RWPE1 (cell line): ENCODE results near the gene TAS2R13.

Experiments
- CTCF ChIA-PET: fragments of 350-600 bp; sonication (Branson Sonifier 250); formaldehyde crosslinking; extraction: SDS; loops from one replicate; lab custom pipeline; 2021; lab: Yijun Ruan, JAX
- POLR2A ChIA-PET: fragments of 400-600 bp; formaldehyde crosslinking; extraction: SDS; loops from one replicate; lab custom pipeline; 2020; ENCODE audit warnings: antibody characterized with exemption; ENCODE audit not compliant: low non-redundant PET; lab: Yijun Ruan, JAX
- DNase-seq: peaks from one replicate; pipeline ENCODE4 v3.0.0; 2012; ENCODE audit warnings: low spot score
- H3K27ac ChIP-seq: fragments of 450-650 bp; 2 replicates; pipeline ENCODE4 v1.5.1; 2017
- TF ChIP-seq, protein P1 (sequence below): fragments of 450-650 bp; conservative IDR thresholded peaks from 2 replicates; pipeline ENCODE4 v1.5.1; 2017; ENCODE audit warnings: low read depth, mild to moderate bottlenecking

Gene TAS2R13

DNA sequence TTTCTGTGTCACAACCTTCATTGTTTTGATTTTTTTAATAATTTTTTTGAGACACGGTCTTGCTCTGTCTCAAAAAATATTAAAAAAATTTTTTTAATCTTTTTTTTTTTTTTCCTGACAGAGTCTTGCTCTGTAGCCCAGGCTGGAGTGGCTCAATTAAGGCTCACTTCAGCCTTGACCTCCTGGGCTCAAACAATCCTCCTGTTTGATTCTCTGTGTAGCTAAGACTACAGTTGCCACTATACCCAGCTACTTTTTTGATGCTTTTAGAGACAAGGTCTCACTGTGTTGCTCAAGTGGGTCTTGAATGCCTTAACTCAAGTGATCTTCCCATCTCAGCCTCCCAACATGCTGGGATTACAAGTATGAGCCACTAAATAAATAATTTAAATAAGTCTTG is 10.4 kb upstream of the TAS2R13 start:
- POLR2A ChIA-PET = no interaction called here

DNA sequence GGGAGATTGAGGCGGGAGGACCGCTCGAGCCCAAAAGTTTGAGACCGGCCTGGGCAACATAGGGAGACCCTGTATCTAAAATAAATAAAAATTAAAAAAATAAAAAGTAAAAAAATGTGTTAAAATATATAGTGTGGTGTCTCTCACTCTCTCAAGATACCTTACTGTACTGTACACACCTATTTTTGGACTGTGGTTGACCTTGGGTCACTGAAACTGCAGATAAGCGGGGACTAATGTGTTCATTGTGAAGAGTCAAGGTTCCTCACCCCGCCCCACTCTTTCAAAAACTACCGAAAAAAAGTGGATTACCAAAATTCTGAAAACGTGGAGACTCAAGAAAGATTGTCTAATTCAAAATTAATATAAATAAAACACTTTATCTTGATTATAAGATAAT is 1.0 kb upstream of the TAS2R13 start:
- no peak overlapping the region for H3K27ac ChIP-seq
- DNase-seq = no peak
- POLR2A ChIA-PET = no interaction called here
- CTCF ChIA-PET = interaction anchor here (0.6 kb wide), 1 partner anchor 51 kb away, joined by 3 read pairs; no protein-coding TSS in a partner anchor
- TF ChIP-seq, protein P1, sequence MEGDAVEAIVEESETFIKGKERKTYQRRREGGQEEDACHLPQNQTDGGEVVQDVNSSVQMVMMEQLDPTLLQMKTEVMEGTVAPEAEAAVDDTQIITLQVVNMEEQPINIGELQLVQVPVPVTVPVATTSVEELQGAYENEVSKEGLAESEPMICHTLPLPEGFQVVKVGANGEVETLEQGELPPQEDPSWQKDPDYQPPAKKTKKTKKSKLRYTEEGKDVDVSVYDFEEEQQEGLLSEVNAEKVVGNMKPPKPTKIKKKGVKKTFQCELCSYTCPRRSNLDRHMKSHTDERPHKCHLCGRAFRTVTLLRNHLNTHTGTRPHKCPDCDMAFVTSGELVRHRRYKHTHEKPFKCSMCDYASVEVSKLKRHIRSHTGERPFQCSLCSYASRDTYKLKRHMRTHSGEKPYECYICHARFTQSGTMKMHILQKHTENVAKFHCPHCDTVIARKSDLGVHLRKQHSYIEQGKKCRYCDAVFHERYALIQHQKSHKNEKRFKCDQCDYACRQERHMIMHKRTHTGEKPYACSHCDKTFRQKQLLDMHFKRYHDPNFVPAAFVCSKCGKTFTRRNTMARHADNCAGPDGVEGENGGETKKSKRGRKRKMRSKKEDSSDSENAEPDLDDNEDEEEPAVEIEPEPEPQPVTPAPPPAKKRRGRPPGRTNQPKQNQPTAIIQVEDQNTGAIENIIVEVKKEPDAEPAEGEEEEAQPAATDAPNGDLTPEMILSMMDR = no peak

More for the DNA sequence above, 10.4 kb upstream of the TAS2R13 start:
- no peak for DNase-seq
- TF ChIP-seq, protein P1 = no peak
- CTCF ChIA-PET = no interaction called here
- H3K27ac ChIP-seq = no peak overlapping the region

- ChIA-PET POLR2A (no interaction called here), CTCF (no interaction called here)
- DNase-seq = no peak
- no peak overlapping the region for H3K27ac ChIP-seq
- TF ChIP-seq, protein P1 = no peak
Observed at GRCh38 chr12:10904686-10905085, 4.7 kb downstream of the TAS2R13 start.

GRCh38 chr12:10901427-10901826 is 7.9 kb downstream of the TAS2R13 start:
- ChIA-PET POLR2A (no interaction called here), CTCF (no interaction called here)
- DNase-seq = no peak
- TF ChIP-seq, protein P1 = no peak
- no peak overlapping the region for H3K27ac ChIP-seq

DNA sequence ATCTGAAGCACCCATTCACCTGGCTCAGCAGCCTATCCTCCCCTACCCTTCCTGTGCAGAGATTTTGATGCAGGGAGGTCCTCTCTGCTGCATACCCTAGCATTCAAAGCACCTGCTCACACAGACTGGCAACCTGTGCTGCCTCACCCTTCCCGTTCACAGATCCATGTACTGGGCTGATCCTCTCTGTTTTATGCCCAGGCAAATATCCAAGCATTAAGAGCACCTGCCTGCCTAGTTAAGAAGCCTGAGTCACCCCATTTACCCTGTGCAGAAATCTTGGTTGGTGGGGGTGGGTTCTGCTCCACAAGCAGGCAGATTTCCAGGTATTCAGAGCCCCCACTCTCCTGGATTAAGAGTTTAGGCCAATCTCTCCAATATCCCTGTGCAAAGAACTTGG is 8.4 kb downstream of the TAS2R13 start:
- DNase-seq = no peak
- TF ChIP-seq, protein P1 = no peak
- ChIA-PET CTCF (no interaction called here), POLR2A (no interaction called here)
- no peak overlapping the region for H3K27ac ChIP-seq

DNA sequence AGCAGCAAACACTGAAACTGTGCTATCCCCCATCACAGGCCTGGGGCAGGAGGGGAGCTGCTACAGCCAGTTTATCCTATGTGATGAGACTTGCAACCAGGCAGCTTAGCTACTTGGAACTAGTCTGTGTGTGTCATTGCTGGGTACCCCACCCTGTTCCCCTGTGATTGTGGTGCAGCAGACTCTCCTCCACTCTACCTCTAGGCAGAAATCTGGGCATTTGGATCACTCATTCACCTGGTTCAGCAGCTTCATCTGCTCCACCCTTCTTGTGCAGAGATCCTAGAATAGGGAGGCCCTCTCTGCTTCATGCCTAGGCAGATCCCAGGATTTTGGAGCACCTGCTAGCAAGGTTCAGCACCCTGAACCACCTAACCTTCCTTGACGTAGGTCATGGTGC is 8.8 kb downstream of the TAS2R13 start:
- TF ChIP-seq, protein P1 = no peak
- H3K27ac ChIP-seq = no peak overlapping the region
- no peak for DNase-seq
- CTCF ChIA-PET = no interaction called here
- POLR2A ChIA-PET = no interaction called here

GRCh38 chr12:10896854-10897253 is 12.5 kb downstream of the TAS2R13 start:
- TF ChIP-seq, protein P1 = no peak
- DNase-seq = no peak
- ChIA-PET POLR2A (no interaction called here), CTCF (no interaction called here)
- no peak overlapping the region for H3K27ac ChIP-seq
